A549 (cell line): Measurements from ENCODE around the gene ZNRD2.

Experiments
- CEBPB ChIP-seq, 2 experiments: fragments of >200 bp in 1 of 2; sonication (Bioruptor Twin) in 1 of 2; formaldehyde crosslinking in 1 of 2; IDR thresholded peaks; 2 replicates each; pipeline ENCODE4 v1.6.1; 2012 to 2016
- NFE2L2 ChIP-seq: fragments of 150-350 bp; conservative IDR thresholded peaks from 2 replicates; pipeline ENCODE4 v1.6.1; 2014; ENCODE audit warnings: low read length
- POLR2A ChIP-seq: IDR thresholded peaks from 2 replicates; pipeline ENCODE4 v1.6.1; 2012; ENCODE audit warnings: mild to moderate bottlenecking, low read length
- TF ChIP-seq, protein P1 (sequence below): fragments of 200-600 bp; sonication (generic); IDR thresholded peaks from 2 replicates; pipeline ENCODE4 v1.6.1; 2016; ENCODE audit warnings: antibody characterized with exemption, mild to moderate bottlenecking, moderate library complexity
- TF ChIP-seq, protein P2 (sequence below): fragments of 250-450 bp; sonication (Bioruptor Pico); IDR thresholded peaks from 2 replicates; pipeline ENCODE4 v1.5.0; 2021; ENCODE audit warnings: mild to moderate bottlenecking, moderate library complexity, borderline replicate concordance
- TF ChIP-seq, protein P3 (sequence below): fragments of >200 bp; sonication (Bioruptor Twin); formaldehyde crosslinking; IDR thresholded peaks from 3 replicates; pipeline ENCODE4 v1.5.1; 2016

DNA sequence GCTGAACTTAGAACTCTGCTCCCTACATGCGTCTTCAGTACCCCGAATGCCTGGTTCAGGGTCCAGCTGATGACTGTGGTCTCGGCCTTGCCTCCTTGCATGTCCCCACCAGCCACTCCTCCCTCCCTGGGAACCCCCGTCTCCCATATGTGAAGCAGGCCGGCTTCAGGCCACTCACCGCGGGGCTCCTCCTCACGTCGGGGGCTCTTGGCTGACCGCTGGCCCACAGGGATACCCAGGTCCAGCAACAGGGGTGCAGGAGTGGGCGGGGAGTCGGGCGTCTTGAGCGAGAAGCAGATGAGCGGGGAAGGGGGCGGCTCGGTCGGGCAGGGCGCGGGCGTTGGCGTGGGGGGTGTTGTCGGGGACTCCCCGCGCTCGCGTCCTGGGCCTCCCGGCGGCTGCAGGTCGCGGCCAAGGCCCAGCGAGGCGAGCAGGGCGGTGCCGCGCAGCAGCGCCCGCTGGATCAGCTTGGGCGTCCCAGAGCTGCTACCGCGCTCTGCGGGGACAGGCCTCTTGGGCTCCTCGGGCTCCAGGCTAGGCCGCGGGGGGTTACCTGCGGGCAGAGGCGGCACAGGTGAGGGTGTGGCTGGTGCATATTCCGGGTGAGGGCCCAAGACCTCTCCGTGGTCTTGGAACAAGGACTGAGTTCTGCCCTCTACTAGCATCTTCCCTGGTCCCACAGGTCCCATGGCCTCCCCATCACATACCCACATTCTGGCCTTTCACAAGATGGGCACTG is 29.1 kb downstream of the ZNRD2 start:
- TF ChIP-seq NFE2L2: no peak
- no peak for TF ChIP-seq CEBPB (IDR thresholded peaks at IDR 0.05)
- TF ChIP-seq, protein P1, sequence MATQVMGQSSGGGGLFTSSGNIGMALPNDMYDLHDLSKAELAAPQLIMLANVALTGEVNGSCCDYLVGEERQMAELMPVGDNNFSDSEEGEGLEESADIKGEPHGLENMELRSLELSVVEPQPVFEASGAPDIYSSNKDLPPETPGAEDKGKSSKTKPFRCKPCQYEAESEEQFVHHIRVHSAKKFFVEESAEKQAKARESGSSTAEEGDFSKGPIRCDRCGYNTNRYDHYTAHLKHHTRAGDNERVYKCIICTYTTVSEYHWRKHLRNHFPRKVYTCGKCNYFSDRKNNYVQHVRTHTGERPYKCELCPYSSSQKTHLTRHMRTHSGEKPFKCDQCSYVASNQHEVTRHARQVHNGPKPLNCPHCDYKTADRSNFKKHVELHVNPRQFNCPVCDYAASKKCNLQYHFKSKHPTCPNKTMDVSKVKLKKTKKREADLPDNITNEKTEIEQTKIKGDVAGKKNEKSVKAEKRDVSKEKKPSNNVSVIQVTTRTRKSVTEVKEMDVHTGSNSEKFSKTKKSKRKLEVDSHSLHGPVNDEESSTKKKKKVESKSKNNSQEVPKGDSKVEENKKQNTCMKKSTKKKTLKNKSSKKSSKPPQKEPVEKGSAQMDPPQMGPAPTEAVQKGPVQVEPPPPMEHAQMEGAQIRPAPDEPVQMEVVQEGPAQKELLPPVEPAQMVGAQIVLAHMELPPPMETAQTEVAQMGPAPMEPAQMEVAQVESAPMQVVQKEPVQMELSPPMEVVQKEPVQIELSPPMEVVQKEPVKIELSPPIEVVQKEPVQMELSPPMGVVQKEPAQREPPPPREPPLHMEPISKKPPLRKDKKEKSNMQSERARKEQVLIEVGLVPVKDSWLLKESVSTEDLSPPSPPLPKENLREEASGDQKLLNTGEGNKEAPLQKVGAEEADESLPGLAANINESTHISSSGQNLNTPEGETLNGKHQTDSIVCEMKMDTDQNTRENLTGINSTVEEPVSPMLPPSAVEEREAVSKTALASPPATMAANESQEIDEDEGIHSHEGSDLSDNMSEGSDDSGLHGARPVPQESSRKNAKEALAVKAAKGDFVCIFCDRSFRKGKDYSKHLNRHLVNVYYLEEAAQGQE: no peak
- no peak for TF ChIP-seq POLR2A
- TF ChIP-seq, protein P2, sequence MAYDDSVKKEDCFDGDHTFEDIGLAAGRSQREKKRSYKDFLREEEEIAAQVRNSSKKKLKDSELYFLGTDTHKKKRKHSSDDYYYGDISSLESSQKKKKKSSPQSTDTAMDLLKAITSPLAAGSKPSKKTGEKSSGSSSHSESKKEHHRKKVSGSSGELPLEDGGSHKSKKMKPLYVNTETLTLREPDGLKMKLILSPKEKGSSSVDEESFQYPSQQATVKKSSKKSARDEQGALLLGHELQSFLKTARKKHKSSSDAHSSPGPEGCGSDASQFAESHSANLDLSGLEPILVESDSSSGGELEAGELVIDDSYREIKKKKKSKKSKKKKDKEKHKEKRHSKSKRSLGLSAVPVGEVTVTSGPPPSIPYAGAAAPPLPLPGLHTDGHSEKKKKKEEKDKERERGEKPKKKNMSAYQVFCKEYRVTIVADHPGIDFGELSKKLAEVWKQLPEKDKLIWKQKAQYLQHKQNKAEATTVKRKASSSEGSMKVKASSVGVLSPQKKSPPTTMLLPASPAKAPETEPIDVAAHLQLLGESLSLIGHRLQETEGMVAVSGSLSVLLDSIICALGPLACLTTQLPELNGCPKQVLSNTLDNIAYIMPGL: no peak
- TF ChIP-seq, protein P3, sequence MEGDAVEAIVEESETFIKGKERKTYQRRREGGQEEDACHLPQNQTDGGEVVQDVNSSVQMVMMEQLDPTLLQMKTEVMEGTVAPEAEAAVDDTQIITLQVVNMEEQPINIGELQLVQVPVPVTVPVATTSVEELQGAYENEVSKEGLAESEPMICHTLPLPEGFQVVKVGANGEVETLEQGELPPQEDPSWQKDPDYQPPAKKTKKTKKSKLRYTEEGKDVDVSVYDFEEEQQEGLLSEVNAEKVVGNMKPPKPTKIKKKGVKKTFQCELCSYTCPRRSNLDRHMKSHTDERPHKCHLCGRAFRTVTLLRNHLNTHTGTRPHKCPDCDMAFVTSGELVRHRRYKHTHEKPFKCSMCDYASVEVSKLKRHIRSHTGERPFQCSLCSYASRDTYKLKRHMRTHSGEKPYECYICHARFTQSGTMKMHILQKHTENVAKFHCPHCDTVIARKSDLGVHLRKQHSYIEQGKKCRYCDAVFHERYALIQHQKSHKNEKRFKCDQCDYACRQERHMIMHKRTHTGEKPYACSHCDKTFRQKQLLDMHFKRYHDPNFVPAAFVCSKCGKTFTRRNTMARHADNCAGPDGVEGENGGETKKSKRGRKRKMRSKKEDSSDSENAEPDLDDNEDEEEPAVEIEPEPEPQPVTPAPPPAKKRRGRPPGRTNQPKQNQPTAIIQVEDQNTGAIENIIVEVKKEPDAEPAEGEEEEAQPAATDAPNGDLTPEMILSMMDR: no peak
